Body of pancreas (tissue), 4 donors: ENCODE results near the gene KCNH1.

Experiments
- CTCF ChIP-seq, 7 experiments: fragments of 450-650 bp in 4 of 7; fragments of 200-600 bp in 3 of 7; sonication (generic) in 3 of 7; IDR thresholded peaks; one replicate each; pipeline ENCODE4 v1.5.1; 2016 to 2019; ENCODE audit warnings: antibody characterized with exemption in 7 of 7
- POLR2A ChIP-seq, 3 donors: fragments of 450-650 bp; IDR thresholded peaks; one replicate each; pipeline ENCODE4 v1.6.1; 2016; ENCODE audit warnings: antibody characterized with exemption in 3 of 3, mild to moderate bottlenecking in 2 of 3

GRCh38 chr1:210980082-210980481 is 153.9 kb downstream of the KCNH1 start:
- TF ChIP-seq CTCF (IDR thresholded peaks at IDR 0.05) (no peak), POLR2A (IDR thresholded peaks at IDR 0.05) (no peak)
